ENCODE measurements around the gene MDN1. TPM values are rescaled to one million over a fixed set of nuclear protein-coding genes. Genes with fewer than 3 reads are reported as not detected.
"Not testable (repeated sequence)": the region's sequence is repeated elsewhere in the genome, so short reads cannot be mapped to it uniquely, and the experiment has no call there.

MDN1 gene
- total and polyA plus RNA-seq, 2 experiments from 2014 or later = 8.0 to 20.9 TPM

DNA sequence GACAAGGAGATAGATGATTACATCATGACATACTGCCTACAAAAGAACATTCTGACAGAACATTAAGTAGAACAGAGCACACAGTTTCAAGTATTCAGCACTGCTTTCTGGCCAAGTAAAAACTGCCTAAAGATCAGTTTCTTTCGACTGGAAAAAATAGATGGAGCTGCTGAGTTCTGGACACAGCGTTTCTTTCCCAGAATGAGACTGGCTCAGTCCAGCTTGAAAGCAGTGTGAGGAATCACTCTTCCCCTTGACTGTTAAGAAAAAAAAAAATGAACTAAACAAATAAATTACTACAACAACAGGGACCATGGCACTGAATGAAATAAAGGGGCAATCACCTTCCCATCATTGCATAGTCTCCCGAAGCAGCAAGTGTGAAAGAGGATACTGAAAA lies 176.6 kb downstream of the MDN1 start:
- no peak for DNase-seq (ENCODE audit: low spot score)
- Histone ChIP-seq H4K20me1 (ENCODE audit: insufficient read depth, poor library complexity, severe bottlenecking) (no peaks in the 10 kb centered on the region), H3K9me3 (ENCODE audit: low read depth) (no peaks in the 10 kb centered on the region), H2AFZ (no peak overlapping the region), H3K27me3 (no peaks in the 10 kb centered on the region), H3K4me2 (no peak overlapping the region), H3K4me3 (no peak overlapping the region), H3K4me1 (ENCODE audit: insufficient read depth) (peaks cover 5% of the 10 kb centered on the region), H3K9me2 (replicated peaks; ENCODE audit: insufficient read depth) (no peaks in the 10 kb centered on the region), H3K79me2 (peaks cover 17% of the 10 kb centered on the region), H3K27ac (no peak overlapping the region), H3K36me3 (replicated peaks; ENCODE audit: insufficient read depth, low read depth) (no peaks in the 10 kb centered on the region)
- TF ChIP-seq, protein P1, sequence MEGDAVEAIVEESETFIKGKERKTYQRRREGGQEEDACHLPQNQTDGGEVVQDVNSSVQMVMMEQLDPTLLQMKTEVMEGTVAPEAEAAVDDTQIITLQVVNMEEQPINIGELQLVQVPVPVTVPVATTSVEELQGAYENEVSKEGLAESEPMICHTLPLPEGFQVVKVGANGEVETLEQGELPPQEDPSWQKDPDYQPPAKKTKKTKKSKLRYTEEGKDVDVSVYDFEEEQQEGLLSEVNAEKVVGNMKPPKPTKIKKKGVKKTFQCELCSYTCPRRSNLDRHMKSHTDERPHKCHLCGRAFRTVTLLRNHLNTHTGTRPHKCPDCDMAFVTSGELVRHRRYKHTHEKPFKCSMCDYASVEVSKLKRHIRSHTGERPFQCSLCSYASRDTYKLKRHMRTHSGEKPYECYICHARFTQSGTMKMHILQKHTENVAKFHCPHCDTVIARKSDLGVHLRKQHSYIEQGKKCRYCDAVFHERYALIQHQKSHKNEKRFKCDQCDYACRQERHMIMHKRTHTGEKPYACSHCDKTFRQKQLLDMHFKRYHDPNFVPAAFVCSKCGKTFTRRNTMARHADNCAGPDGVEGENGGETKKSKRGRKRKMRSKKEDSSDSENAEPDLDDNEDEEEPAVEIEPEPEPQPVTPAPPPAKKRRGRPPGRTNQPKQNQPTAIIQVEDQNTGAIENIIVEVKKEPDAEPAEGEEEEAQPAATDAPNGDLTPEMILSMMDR (IDR thresholded peaks at IDR 0.05; ENCODE audit: poor library complexity) = no peak
- TF ChIP-seq EZH2phosphoT487 (IDR thresholded peaks at IDR 0.05; ENCODE audit: low read depth, severe bottlenecking, unreplicated experiment) = no peak
- WGBS (ENCODE audit: low lambda C conversion rate, missing lambda C conversion rate) = 97% methylated on average over 3 of the region's 3 CpGs

DNA sequence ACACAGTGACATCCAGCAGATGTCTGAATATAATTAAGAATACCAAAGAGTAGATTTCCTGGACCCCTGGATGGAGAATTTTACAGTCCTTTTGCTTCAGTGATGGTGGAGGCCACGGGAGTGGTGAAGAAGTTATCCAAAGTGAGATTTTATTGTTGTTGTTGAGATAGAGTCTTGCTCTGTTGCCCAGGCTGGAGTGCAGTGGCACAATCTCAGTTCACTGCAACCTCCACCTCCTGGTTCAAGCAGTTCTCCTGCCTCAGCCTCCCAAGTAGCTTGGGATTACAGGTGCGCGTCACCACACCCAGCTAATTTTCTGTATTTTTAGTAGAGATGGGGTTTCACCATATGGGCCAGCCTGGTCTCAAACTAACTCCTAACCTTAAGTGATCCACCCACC lies 178.0 kb downstream of the MDN1 start:
- H3K4me3 ChIP-seq; H3K27me3 ChIP-seq; H3K4me2 ChIP-seq; H3K9me3 ChIP-seq (ENCODE audit: low read depth); H3K36me3 ChIP-seq (replicated peaks; ENCODE audit: insufficient read depth, low read depth); H4K20me1 ChIP-seq (ENCODE audit: insufficient read depth, poor library complexity, severe bottlenecking); DNase-seq (ENCODE audit: low spot score); H2AFZ ChIP-seq; H3K9me2 ChIP-seq (replicated peaks; ENCODE audit: insufficient read depth); H3K27ac ChIP-seq: not testable (repeated sequence)
- peaks cover 27% of the 10 kb centered on the region for H3K79me2 ChIP-seq
- 93% methylated on average over 3 of the region's 3 CpGs for WGBS (ENCODE audit: low lambda C conversion rate, missing lambda C conversion rate)
- peaks cover 14% of the 10 kb centered on the region for H3K4me1 ChIP-seq (ENCODE audit: insufficient read depth)

DNA sequence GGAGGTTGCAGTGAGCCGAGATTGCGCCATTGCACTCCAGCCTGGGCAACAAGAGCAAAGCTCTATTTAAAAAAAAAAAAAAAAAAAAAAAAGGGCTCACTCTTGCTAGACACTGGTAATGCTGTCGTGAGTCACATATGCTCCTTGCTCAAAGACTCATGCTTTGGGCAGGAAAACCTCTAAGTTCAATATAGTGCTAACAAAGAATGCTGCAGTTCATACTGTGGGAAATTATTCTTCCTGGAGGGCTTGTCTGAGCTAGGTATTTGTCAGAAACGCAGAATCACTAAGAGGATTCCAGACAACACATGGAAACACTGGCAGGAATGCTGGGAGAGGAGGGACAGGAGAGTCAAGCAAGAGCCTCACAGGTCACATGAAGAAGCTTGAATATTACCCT lies 178.8 kb downstream of the MDN1 start:
- DNase-seq (ENCODE audit: low spot score) = no peak
- no peak overlapping the region for H3K27ac ChIP-seq
- H3K79me2 ChIP-seq = peaks cover 27% of the 10 kb centered on the region
- H2AFZ ChIP-seq = no peak overlapping the region
- TF ChIP-seq, protein P1 (IDR thresholded peaks at IDR 0.05; ENCODE audit: poor library complexity) = no peak
- TF ChIP-seq EZH2phosphoT487 (IDR thresholded peaks at IDR 0.05; ENCODE audit: low read depth, severe bottlenecking, unreplicated experiment) (no peak), EZH2 (IDR thresholded peaks at IDR 0.05; ENCODE audit: borderline replicate concordance) (no peak)
- WGBS (ENCODE audit: low lambda C conversion rate, missing lambda C conversion rate) = 92% methylated on average over 4 of the region's 4 CpGs
- H3K36me3 ChIP-seq (replicated peaks; ENCODE audit: insufficient read depth, low read depth) = peaks cover 3% of the 10 kb centered on the region
- H3K4me2 ChIP-seq = no peak overlapping the region
- no peak overlapping the region for H3K4me3 ChIP-seq
- H3K27me3 ChIP-seq = no peaks in the 10 kb centered on the region
- no peaks in the 10 kb centered on the region for H3K9me2 ChIP-seq (replicated peaks; ENCODE audit: insufficient read depth)
- H4K20me1 ChIP-seq (ENCODE audit: insufficient read depth, poor library complexity, severe bottlenecking) = no peaks in the 10 kb centered on the region
- no peaks in the 10 kb centered on the region for H3K9me3 ChIP-seq (ENCODE audit: low read depth)
- H3K4me1 ChIP-seq (ENCODE audit: insufficient read depth) = peaks cover 14% of the 10 kb centered on the region

DNA sequence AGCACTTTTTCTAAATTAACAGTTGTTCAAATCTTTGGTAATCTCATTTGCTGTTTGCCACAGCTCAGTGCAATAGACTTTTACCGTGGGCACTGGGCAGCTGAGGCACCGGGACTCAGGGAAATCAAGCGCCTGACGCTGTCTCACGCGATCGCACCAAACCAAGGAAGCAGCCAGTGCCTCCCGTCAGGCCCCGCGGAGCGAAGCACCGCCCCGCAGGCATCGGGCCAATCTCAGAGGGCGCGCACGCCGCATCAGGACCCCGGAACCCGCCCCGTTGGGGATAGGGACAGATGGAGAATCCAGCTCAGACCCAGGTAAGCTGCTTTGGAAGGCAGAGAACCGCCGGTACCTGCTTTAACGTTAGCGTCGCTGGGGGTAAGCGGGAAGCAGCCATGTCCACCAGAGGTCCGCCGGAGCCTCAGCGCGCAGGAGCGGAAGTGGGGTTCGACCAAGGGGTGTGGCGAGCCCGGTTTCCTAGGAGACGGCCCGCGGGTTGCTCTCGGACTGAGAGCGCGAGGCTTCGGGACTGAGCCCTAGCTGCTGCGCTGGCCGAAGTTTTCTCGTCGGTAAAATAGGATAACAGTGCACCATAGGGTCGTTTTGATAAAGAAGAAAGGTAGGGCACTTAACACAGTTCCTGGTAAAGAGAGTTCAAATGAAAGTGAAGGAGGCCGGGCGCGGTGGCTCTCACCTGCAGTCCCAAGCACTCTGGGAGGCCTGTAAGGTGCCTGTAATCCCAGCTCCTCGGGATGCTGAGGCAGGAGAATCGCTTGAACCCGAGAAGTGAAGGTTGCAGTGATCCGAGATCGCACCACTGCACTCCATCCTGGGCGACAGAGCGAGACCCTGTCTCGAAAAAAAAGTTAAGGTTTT lies 181.0 kb downstream of the MDN1 start, which contains the start of gene LYRM2:
TSS of gene LYRM2 (minus strand) at position 428 of the 876 bp plus-strand sequence. CDS start at position 397, 31 bp downstream.
- TF ChIP-seq, protein P1 (IDR thresholded peaks at IDR 0.05; ENCODE audit: poor library complexity) = no peak
- TF ChIP-seq EZH2 (IDR thresholded peaks at IDR 0.05; ENCODE audit: borderline replicate concordance) (no peak), EZH2phosphoT487 (IDR thresholded peaks at IDR 0.05; ENCODE audit: low read depth, severe bottlenecking, unreplicated experiment) (no peak)
- Histone ChIP-seq H3K9me2 (replicated peaks; ENCODE audit: insufficient read depth) (no peaks in the 10 kb centered on the region), H3K27me3 (no peaks in the 10 kb centered on the region), H3K79me2 (peaks cover 27% of the 10 kb centered on the region), H3K9me3 (ENCODE audit: low read depth) (no peaks in the 10 kb centered on the region), H3K4me2 (peak within 1 kb of the TSS; percentile 88), H3K27ac (peak within 1 kb of the TSS; percentile 96), H3K36me3 (replicated peaks; ENCODE audit: insufficient read depth, low read depth) (peaks cover 3% of the 10 kb centered on the region), H3K4me1 (ENCODE audit: insufficient read depth) (peaks cover 17% of the 10 kb centered on the region), H3K4me3 (peak within 1 kb of the TSS; percentile 64), H4K20me1 (ENCODE audit: insufficient read depth, poor library complexity, severe bottlenecking) (no peaks in the 10 kb centered on the region), H2AFZ (peak within 1 kb of the TSS; percentile 75)
- 3% methylated on average over 58 of the region's 58 CpGs for WGBS (ENCODE audit: low lambda C conversion rate, missing lambda C conversion rate)
- peak; percentile 97 for DNase-seq (ENCODE audit: low spot score)

Data from hepatocyte (in vitro differentiated cells).